GM12872 (cell line): Measurements from ENCODE around the gene RPL7A.

Source experiments
- CTCF ChIP-seq: IDR thresholded peaks from 3 replicates; pipeline ENCODE4 v1.5.1; 2011; ENCODE audit warnings: low read depth, mild to moderate bottlenecking, low read length, moderate library complexity; ENCODE audit not compliant: insufficient read depth

RPL7A gene

GRCh38 chr9:133377721-133378216, 29.8 kb downstream of the RPL7A start:
- no peak for TF ChIP-seq CTCF

GRCh38 chr9:133378408-133378962, 30.5 kb downstream of the RPL7A start:
- TF ChIP-seq CTCF, result no peak

GRCh38 chr9:133379153-133380086, 31.4 kb downstream of the RPL7A start:
- TF ChIP-seq CTCF, result no peak

DNA sequence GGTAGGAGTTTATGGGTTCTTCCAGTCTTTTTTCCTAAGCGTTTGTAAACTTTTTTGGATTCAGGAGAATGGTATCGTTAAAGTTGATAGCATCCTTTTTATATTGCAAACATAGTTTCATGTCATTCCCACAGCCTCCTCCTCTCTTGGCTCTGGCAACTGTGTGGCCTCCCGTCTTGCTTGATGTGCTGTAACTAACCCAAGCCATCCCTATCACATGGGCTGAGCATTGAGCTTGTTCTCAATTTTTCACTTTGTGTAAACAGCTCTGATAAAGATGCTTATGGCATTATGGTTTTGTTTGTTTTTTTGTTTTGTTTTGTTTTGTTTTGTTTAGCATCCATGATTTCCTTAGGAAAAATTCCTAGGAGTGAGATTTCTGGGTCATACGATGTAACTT, 32.7 kb downstream of the RPL7A start:
- TF ChIP-seq CTCF, result no peak

DNA sequence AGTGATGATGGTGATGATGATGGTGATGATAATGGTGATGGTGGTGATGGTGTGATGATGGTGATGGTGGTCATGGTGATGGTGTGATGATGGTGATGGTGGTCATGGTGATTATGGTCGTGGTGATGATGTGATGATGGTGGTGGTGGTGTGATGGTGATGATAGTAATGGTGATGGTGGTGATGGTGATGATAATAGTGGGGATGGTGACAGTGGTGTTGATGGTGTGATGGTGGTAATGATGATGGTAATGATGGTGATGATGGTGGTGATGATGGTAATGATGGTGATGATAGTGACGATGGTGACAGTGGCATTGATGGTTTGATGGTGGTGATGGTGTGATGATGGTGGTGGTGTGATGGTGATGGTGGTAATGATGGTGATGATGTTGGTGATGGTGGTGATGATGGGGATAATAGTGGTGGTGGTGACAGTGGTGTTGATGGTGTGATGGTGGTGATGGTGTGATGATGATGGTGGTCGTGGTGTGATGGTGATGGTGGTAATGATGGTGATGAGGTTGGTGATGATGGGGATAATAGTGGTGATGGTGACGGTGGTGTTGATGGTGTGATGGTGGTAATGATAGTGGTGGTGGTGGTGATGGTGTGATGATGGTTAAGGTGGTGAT, 34.6 kb downstream of the RPL7A start:
- no peak for TF ChIP-seq CTCF

DNA sequence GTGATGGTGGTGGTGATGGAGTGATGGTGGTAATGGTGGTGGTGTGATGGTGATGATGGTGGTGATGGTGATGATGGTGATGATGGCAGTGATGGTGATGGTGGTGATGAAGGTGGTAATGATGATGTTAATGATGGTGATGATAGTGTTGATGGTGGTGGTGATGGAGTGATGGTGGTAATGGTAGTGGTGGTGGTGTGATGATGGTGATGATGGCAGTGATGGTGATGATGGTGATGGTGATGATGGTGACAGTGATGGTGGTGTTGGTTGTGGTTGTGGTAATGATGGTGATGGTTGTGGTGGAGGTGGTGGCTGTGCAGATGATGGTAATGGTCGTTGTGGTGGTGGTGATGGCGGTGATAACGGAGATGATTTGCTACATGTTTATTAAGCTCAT, 35.4 kb downstream of the RPL7A start:
- TF ChIP-seq CTCF, result no peak

DNA sequence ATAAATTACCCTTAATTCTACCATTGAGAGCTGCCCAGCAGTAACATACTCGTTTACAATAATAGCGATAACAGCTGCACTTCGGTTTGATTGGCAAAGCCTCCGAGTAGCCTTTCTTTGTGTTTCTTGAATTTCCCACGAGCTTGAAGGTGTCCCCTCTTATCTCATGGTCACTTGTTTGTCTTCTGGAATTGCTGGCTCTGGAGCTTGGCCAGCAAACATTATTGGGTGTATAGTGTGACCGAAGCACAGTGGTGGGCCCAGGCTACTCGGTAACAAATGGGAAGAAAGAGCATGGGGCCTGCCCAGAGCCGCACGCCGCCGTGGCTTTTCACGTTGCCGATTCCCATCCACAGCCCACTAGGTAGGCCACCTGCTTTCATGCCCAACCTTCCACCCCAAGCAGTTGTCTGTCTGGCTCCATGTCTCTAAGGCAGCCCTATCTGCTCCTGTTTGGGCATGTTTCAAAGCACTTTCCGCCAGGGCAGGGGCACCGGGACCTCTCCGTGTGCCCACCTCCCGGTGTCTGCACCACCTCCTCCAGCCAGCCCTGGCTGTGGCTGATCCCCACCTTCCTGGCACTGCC, 36.8 kb downstream of the RPL7A start:
- TF ChIP-seq CTCF, result no peak
